ENCODE data around the gene JAG1. TPM values are rescaled to one million over a fixed set of nuclear protein-coding genes. Genes with fewer than 3 reads are reported as not detected.

Gene JAG1
- total RNA-seq, 2 experiments from 2014 or later: 0.32 to 0.67 TPM

DNA sequence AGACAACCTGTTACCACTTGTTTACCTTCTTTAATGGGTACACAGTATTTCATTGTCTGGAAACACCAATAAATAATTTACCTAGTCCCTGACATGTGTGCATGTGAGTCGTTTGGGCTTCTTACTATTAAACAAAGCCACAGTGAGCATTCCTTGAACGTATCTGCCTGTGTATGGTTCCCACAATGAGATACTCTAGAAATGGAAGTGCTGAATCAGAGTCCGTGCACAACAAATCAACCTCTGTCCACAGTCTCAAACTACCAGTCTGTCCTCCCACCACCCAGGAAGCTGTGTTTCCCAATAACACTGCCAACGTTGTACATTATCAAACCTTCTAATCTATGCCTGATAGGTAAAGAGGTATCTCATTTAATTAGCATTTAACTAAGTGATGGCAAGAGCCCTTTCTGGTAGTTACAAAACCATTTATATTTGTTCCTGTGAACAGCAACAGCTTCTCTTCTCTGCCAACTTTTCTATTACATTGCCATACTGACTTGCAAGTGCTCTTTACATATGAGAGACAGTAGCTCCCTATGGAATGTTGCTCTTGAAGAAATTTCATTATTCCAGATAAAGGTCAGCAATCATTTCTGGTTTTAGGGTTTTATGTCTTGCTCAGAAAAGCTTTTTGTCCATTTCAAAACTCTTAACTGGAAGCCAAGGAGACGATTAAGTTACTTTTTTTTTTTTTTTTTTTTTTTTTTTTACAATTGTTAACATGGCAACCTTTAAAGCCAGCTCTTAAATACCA, 14.7 kb downstream of the JAG1 start:
- no peaks in the 10 kb centered on the region for H3K79me2 ChIP-seq (ENCODE audit: insufficient read depth, low read depth, low read length)
- H4K20me1 ChIP-seq (ENCODE audit: insufficient read depth, low read length): no peaks in the 10 kb centered on the region
- no TSS peak for BruUV-seq (replicated peaks)
- TF ChIP-seq EZH2phosphoT487 (IDR thresholded peaks at IDR 0.05; ENCODE audit: borderline replicate concordance, low read depth, low read length): no peak
- TF ChIP-seq, protein P1, sequence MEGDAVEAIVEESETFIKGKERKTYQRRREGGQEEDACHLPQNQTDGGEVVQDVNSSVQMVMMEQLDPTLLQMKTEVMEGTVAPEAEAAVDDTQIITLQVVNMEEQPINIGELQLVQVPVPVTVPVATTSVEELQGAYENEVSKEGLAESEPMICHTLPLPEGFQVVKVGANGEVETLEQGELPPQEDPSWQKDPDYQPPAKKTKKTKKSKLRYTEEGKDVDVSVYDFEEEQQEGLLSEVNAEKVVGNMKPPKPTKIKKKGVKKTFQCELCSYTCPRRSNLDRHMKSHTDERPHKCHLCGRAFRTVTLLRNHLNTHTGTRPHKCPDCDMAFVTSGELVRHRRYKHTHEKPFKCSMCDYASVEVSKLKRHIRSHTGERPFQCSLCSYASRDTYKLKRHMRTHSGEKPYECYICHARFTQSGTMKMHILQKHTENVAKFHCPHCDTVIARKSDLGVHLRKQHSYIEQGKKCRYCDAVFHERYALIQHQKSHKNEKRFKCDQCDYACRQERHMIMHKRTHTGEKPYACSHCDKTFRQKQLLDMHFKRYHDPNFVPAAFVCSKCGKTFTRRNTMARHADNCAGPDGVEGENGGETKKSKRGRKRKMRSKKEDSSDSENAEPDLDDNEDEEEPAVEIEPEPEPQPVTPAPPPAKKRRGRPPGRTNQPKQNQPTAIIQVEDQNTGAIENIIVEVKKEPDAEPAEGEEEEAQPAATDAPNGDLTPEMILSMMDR (conservative IDR thresholded peaks at IDR 0.05; ENCODE audit: low read length): no peak
- H3K9me2 ChIP-seq (ENCODE audit: insufficient read depth, low read length): no peaks in the 10 kb centered on the region
- no peaks in the 10 kb centered on the region for H3K9me3 ChIP-seq (ENCODE audit: low read length)
- no peak overlapping the region for H2AFZ ChIP-seq (ENCODE audit: low read length)
- H3K4me1 ChIP-seq (ENCODE audit: insufficient read depth, low read length, poor library complexity, severe bottlenecking): no peaks in the 10 kb centered on the region
- H3K27ac ChIP-seq (ENCODE audit: low read depth, low read length, poor library complexity, severe bottlenecking): no peak overlapping the region
- intact Hi-C loops (cut with micrococcal nuclease; ENCODE audit: unreplicated experiment): no loop called here
- H3K36me3 ChIP-seq (ENCODE audit: insufficient read depth, low read length): no peaks in the 10 kb centered on the region
- CTCF ChIA-PET (ENCODE audit: unreplicated experiment): no interaction called here
- DNase-seq (ENCODE audit: low spot score): no peak
- POLR2A ChIA-PET: interaction anchor here (0.7 to 1.1 kb wide), 6 partner anchors 25 to 804 kb away, joined by 3 to 11 read pairs (median 4); no protein-coding TSS in a partner anchor
- H3K4me3 ChIP-seq (ENCODE audit: low read depth, low read length, poor library complexity, severe bottlenecking): no peak overlapping the region
- no peak overlapping the region for H3K4me2 ChIP-seq (ENCODE audit: low read length)

DNA sequence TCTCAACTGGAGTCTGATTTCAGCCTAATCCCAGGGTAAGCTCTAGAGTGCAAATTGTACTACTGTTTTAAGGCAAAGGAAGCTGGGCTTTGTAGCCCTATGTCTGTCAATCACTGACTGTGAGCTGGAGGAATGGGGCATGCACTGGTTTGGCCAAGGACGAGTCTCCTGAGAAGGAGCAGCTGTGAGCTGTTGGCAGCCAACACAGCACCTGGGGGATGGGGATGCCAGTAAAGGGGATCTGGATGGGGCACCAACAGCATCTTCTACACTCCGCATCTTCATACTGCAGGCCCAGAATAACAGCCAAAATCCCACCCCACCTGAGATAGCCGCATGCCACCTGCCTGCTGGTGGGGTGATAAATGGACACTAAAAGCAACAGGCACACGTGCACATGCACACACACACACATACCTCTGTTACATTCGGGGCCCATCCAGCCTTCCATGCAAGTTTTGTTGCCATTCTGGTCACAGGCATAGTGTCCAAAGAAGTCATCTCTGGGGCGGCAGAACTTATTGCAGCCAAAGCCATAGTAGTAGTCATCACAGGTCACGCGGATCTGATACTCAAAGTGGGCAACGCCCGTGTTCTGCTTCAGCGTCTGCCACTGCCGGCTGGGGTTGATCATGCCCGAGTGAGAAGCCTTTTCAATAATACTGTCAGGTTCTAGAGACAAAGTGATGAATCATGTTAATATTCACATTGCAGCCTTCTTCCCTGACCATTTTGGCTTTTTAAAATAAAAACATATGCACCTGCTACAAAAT, 15.6 kb downstream of the JAG1 start:
- no peak overlapping the region for H3K4me3 ChIP-seq (ENCODE audit: low read depth, low read length, poor library complexity, severe bottlenecking)
- no peaks in the 10 kb centered on the region for H3K9me2 ChIP-seq (ENCODE audit: insufficient read depth, low read length)
- no peaks in the 10 kb centered on the region for H3K36me3 ChIP-seq (ENCODE audit: insufficient read depth, low read length)
- H2AFZ ChIP-seq (ENCODE audit: low read length): no peak overlapping the region
- no peaks in the 10 kb centered on the region for H3K79me2 ChIP-seq (ENCODE audit: insufficient read depth, low read depth, low read length)
- intact Hi-C loops (cut with micrococcal nuclease; ENCODE audit: unreplicated experiment): no loop called here
- H3K4me2 ChIP-seq (ENCODE audit: low read length): no peak overlapping the region
- POLR2A ChIA-PET: no interaction called here
- no peaks in the 10 kb centered on the region for H3K9me3 ChIP-seq (ENCODE audit: low read length)
- no peak for DNase-seq (ENCODE audit: low spot score)
- H4K20me1 ChIP-seq (ENCODE audit: insufficient read depth, low read length): no peaks in the 10 kb centered on the region
- CTCF ChIA-PET (ENCODE audit: unreplicated experiment): no interaction called here
- no peaks in the 10 kb centered on the region for H3K4me1 ChIP-seq (ENCODE audit: insufficient read depth, low read length, poor library complexity, severe bottlenecking)
- TF ChIP-seq EZH2phosphoT487 (IDR thresholded peaks at IDR 0.05; ENCODE audit: borderline replicate concordance, low read depth, low read length): no peak
- TF ChIP-seq, protein P1 (conservative IDR thresholded peaks at IDR 0.05; ENCODE audit: low read length): no peak
- no TSS peak for BruUV-seq (replicated peaks)
- no peak overlapping the region for H3K27ac ChIP-seq (ENCODE audit: low read depth, low read length, poor library complexity, severe bottlenecking)

Data from OCI-LY7 (cell line).